Ovary (tissue), 9 donors: ENCODE measurements around the gene COL25A1. TPM values are rescaled to one million over a fixed set of nuclear protein-coding genes. Genes with fewer than 3 reads are reported as not detected.

Experiments used
- DNase-seq, 5 donors: peaks; one replicate each; pipeline ENCODE4 v3.0.0-alpha.2; 2019 to 2020
- H3K27ac ChIP-seq, 2 donors: fragments of 200-600 bp; one replicate each; pipeline versions ENCODE4 v1.5.1 to v1.8.0; 2019 to 2022
- H3K27me3 ChIP-seq: fragments of 200-600 bp; one replicate; pipeline ENCODE4 v1.8.0; 2022
- H3K36me3 ChIP-seq: fragments of 200-600 bp; sonication (generic); one replicate; pipeline ENCODE4 v1.5.1; 2019
- H3K4me1 ChIP-seq: one replicate; pipeline ENCODE4 v1.8.1; 2013; ENCODE audit warnings: mild to moderate bottlenecking, moderate library complexity; ENCODE audit not compliant: insufficient read depth
- H3K4me3 ChIP-seq: fragments of 200-600 bp; sonication (generic); one replicate; pipeline ENCODE4 v1.5.1; 2017
- H3K9me3 ChIP-seq, 2 donors: fragments of 200-600 bp in 1 of 2; sonication (generic) in 1 of 2; one replicate each; pipeline versions ENCODE4 v1.5.1 to v1.8.1; 2013 to 2019; ENCODE audit warnings: mild to moderate bottlenecking in 1 of 2, moderate library complexity in 1 of 2
- EP300 ChIP-seq: sonication (generic); formaldehyde crosslinking; IDR thresholded peaks from one replicate; pipeline ENCODE4 v1.6.1; 2017; ENCODE audit warnings: antibody characterized with exemption
- POLR2A ChIP-seq: fragments of 450-650 bp; IDR thresholded peaks from one replicate; pipeline ENCODE4 v1.6.1; 2017; ENCODE audit warnings: antibody characterized with exemption, mild to moderate bottlenecking, moderate library complexity
- WGBS, 3 donors: extraction: QIAGEN DNeasy Blood & Tissue Kit in 1 of 3; methylation state at CpG; one replicate each; pipeline versions ENCODE4 v1.1.5 to v1.1.7; 2013 to 2017; 5-methylcytosine and 5-hydroxymethylcytosine counted together
- intact Hi-C, 4 donors: fragments of 100-400 bp; cut with DNase I; formaldehyde crosslinking; loops; one replicate each; pipeline versions ENCODE4 v1.11.0 to v1.15.1; 2022 to 2023
- polyA plus RNA-seq, 2 donors: library from polyadenylated mRNA; stranded (reverse); fragments of 200-250 nt in 1 of 2; fragments of 350-450 nt in 1 of 2; fragmentation: Illumina TruSeq in 1 of 2; extraction: RNeasy Lipid Tissue Mini Kit (QIAGEN cat#74804) in 1 of 2; gene quantifications; one replicate each; pipeline ENCODE4 v1.2.3, GENCODE V29; 2013 to 2014
- total RNA-seq, 7 donors: library from RNA; depleted of rRNA in 2 of 7; stranded (reverse); fragments of >200 nt in 2 of 7; fragmentation: NEBNext Ultra II Directional in 3 of 7; extraction: Animal tissue kit (Norgen Biotek cat#: 25700) in 3 of 7; gene quantifications; one replicate each; pipeline versions ENCODE4 v1.1.0 to v1.2.4, GENCODE V29; 2016 to 2023
- TF ChIP-seq, protein P1 (sequence below), 3 donors: fragments of 450-650 bp in 2 of 3; fragments of 200-600 bp in 1 of 3; IDR thresholded peaks; one replicate each; pipeline versions ENCODE4 v1.5.1 to v1.8.0; 2016 to 2022; ENCODE audit warnings: antibody characterized with exemption in 3 of 3, mild to moderate bottlenecking in 1 of 3
- donor health status: DM: no; HTN: no; CAD: no; lungs with moderate emphysema.
- donor health status: DM: no; HTN: no; CAD: no.
- donor health status: Bipolar disorder and iron deficiency.
- donor health status: DM: yes; HTN: yes; CAD: no.
- donor health status: DM: no; HTN: no; CAD: no.
- donor health status: DM: yes; HTN: yes; CAD: no.

COL25A1 gene
- total and polyA plus RNA-seq, 9 donors, result 0.25 to 3.2 (median 0.77) TPM

GRCh38 chr4:108889696-108890483 lies 412.6 kb downstream of the COL25A1 start:
- TF ChIP-seq EP300 (no peak), POLR2A (no peak)
- TF ChIP-seq, protein P1, sequence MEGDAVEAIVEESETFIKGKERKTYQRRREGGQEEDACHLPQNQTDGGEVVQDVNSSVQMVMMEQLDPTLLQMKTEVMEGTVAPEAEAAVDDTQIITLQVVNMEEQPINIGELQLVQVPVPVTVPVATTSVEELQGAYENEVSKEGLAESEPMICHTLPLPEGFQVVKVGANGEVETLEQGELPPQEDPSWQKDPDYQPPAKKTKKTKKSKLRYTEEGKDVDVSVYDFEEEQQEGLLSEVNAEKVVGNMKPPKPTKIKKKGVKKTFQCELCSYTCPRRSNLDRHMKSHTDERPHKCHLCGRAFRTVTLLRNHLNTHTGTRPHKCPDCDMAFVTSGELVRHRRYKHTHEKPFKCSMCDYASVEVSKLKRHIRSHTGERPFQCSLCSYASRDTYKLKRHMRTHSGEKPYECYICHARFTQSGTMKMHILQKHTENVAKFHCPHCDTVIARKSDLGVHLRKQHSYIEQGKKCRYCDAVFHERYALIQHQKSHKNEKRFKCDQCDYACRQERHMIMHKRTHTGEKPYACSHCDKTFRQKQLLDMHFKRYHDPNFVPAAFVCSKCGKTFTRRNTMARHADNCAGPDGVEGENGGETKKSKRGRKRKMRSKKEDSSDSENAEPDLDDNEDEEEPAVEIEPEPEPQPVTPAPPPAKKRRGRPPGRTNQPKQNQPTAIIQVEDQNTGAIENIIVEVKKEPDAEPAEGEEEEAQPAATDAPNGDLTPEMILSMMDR (IDR thresholded peaks at IDR 0.05), result no peak
- Histone ChIP-seq H3K27ac (no peak overlapping the region), H3K9me3 (no peaks in the 10 kb centered on the region), H3K27me3 (no peaks in the 10 kb centered on the region), H3K4me1 (no peaks in the 10 kb centered on the region), H3K36me3 (no peaks in the 10 kb centered on the region), H3K4me3 (no peak overlapping the region)
- DNase-seq, result no peak
- intact Hi-C loops, result no loop called here
- 71 to 80% (median 75%) methylated on average over 8 of the region's 8 CpGs for WGBS, 3 donors

DNA sequence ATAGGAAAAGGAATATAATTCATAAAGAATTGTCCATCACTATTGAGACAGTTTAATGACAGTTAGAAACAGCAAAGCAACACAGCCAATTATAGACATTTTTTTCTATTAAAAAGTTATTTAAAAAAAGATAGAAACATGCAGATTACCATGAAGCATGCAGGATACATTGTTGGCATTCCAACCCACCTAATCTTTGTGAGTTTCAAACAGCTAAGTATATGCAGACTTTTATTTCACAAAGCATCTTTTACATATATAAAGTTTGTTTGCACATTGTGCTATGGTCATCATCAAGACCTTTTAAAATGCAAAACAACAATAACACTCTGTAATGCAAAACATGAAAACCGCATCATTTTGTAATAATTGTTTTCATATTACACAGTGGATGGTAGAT lies 413.7 kb downstream of the COL25A1 start:
- Histone ChIP-seq H3K27me3 (no peaks in the 10 kb centered on the region), H3K27ac (no peak overlapping the region), H3K36me3 (no peaks in the 10 kb centered on the region), H3K9me3 (no peaks in the 10 kb centered on the region), H3K4me1 (no peaks in the 10 kb centered on the region), H3K4me3 (no peak overlapping the region)
- intact Hi-C loops, result no loop called here
- no peak for DNase-seq
- no peak for TF ChIP-seq POLR2A
- TF ChIP-seq, protein P1 (IDR thresholded peaks at IDR 0.05), result no peak
- no peak for TF ChIP-seq EP300
- 41 to 58% (median 46%) methylated on average over 1 of the region's 1 CpG for WGBS, 3 donors

- H3K4me3 ChIP-seq, result no peak overlapping the region
- no peaks in the 10 kb centered on the region for H3K27me3 ChIP-seq
- TF ChIP-seq POLR2A, result no peak
- TF ChIP-seq EP300, result no peak
- TF ChIP-seq, protein P1 (IDR thresholded peaks at IDR 0.05), result no peak
- H3K9me3 ChIP-seq, result no peaks in the 10 kb centered on the region
- no peak for DNase-seq
- H3K27ac ChIP-seq, result no peak overlapping the region
- intact Hi-C loops, result no loop called here
- 42 to 66% (median 57%) methylated on average over 5 of the region's 5 CpGs for WGBS, 3 donors
- no peaks in the 10 kb centered on the region for H3K4me1 ChIP-seq
- no peaks in the 10 kb centered on the region for H3K36me3 ChIP-seq
Observed at GRCh38 chr4:108887034-108887433, 415.4 kb downstream of the COL25A1 start.

DNA sequence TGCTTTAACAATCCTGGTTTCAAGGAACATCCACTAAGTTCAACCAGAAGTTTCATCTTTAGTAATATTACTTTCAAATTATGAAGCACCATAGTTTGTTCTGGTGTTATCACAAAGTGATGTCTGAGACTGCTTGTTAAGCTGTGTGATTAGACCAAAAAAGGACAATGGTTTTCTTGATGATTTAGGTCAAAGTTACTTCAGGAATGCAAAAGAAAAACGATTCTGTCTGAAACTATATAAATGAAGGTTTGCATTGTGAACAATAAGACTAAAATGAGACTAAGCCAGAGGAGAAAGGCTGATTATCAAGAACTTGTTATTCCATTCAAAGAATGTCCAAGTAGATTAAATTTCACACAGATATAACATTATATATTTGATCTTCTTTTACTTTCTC lies 417.2 kb downstream of the COL25A1 start:
- TF ChIP-seq, protein P1 (IDR thresholded peaks at IDR 0.05), result no peak
- TF ChIP-seq POLR2A (no peak), EP300 (no peak)
- Histone ChIP-seq H3K4me1 (no peaks in the 10 kb centered on the region), H3K27me3 (no peaks in the 10 kb centered on the region), H3K27ac (no peak overlapping the region), H3K4me3 (no peak overlapping the region), H3K9me3 (no peaks in the 10 kb centered on the region), H3K36me3 (no peaks in the 10 kb centered on the region)
- WGBS, 3 donors, result 4 to 6% (median 5%) methylated on average over 1 of the region's 1 CpG
- intact Hi-C loops, result no loop called here
- DNase-seq, result no peak
